Peyer's patch (tissue), 4 donors: ENCODE measurements around the gene IL12RB2. TPM values are rescaled to one million over a fixed set of nuclear protein-coding genes. Genes with fewer than 3 reads are reported as not detected.

Source experiments
- DNase-seq, 3 donors: peaks; one replicate each; pipeline ENCODE4 v3.0.0-alpha.2; 2017 to 2019
- H3K27ac ChIP-seq, 4 donors: fragments of 200-600 bp; sonication (generic); one replicate each; pipeline ENCODE4 v1.5.1; 2016 to 2019
- H3K27me3 ChIP-seq, 2 donors: fragments of 200-600 bp; sonication (generic); one replicate each; pipeline ENCODE4 v1.5.1; 2019
- H3K36me3 ChIP-seq, 3 donors: fragments of 200-600 bp; sonication (generic); one replicate each; pipeline ENCODE4 v1.5.1; 2016 to 2019
- H3K4me1 ChIP-seq, 4 donors: fragments of 200-600 bp; sonication (generic); one replicate each; pipeline ENCODE4 v1.5.1; 2016 to 2019
- H3K4me3 ChIP-seq, 4 donors: fragments of 200-600 bp; sonication (generic); 1 replicate in 3 of 4; 2 replicates in 1 of 4; pipeline ENCODE4 v1.5.1; 2016 to 2019; ENCODE audit warnings: mild to moderate bottlenecking in 1 of 4
- H3K9me3 ChIP-seq, 4 donors: fragments of 200-600 bp; sonication (generic); one replicate each; pipeline ENCODE4 v1.5.1; 2016 to 2019; ENCODE audit warnings: mild to moderate bottlenecking in 1 of 4
- CTCF ChIP-seq, 6 experiments: fragments of 450-650 bp in 4 of 6; fragments of 200-600 bp in 2 of 6; sonication (generic) in 1 of 6; IDR thresholded peaks; one replicate each; pipeline ENCODE4 v1.5.1; 2017 to 2019; ENCODE audit warnings: antibody characterized with exemption in 6 of 6, mild to moderate bottlenecking in 3 of 6, moderate library complexity in 1 of 6
- POLR2A ChIP-seq, 2 donors: fragments of 450-650 bp; IDR thresholded peaks; one replicate each; pipeline ENCODE4 v1.5.1; 2017; ENCODE audit warnings: antibody characterized with exemption in 2 of 2, mild to moderate bottlenecking in 2 of 2, moderate library complexity in 2 of 2
- total RNA-seq, 4 donors: library from RNA; depleted of rRNA; stranded (reverse); fragments of >200 nt; gene quantifications; one replicate each; pipeline ENCODE4 v1.1.0, GENCODE V29; 2016

IL12RB2 gene
- total RNA-seq, 4 donors from 2014 or later = 0.35 to 3.3 (median 1.8) TPM

- Histone ChIP-seq H3K4me3 (no peak overlapping the region), H3K27me3 (no peaks in the 10 kb centered on the region), H3K27ac (no peak overlapping the region), H3K36me3 (no peaks in the 10 kb centered on the region), H3K9me3 (no peaks in the 10 kb centered on the region), H3K4me1 (peaks cover 0 to 3% (median 0%) of the 10 kb centered on the region in 4 donors)
- TF ChIP-seq CTCF (IDR thresholded peaks at IDR 0.05) = no peak
- TF ChIP-seq POLR2A (IDR thresholded peaks at IDR 0.05) = no peak
- DNase-seq = no peak
Observed at GRCh38 chr1:67280696-67281095, 27.0 kb upstream of the IL12RB2 start.

GRCh38 chr1:67281244-67281643 lies 26.4 kb upstream of the IL12RB2 start:
- peaks cover 0 to 3% (median 0%) of the 10 kb centered on the region in 4 donors for H3K4me1 ChIP-seq
- no peak for DNase-seq
- H3K4me3 ChIP-seq = no peak overlapping the region
- no peaks in the 10 kb centered on the region for H3K27me3 ChIP-seq
- TF ChIP-seq CTCF (IDR thresholded peaks at IDR 0.05) (no peak), POLR2A (IDR thresholded peaks at IDR 0.05) (no peak)
- H3K9me3 ChIP-seq = no peaks in the 10 kb centered on the region
- H3K36me3 ChIP-seq = no peaks in the 10 kb centered on the region
- no peak overlapping the region for H3K27ac ChIP-seq

GRCh38 chr1:67285780-67286488 lies 21.7 kb upstream of the IL12RB2 start:
- no peak for DNase-seq
- no peaks in the 10 kb centered on the region for H3K27me3 ChIP-seq
- H3K4me3 ChIP-seq = no peak overlapping the region
- no peaks in the 10 kb centered on the region for H3K36me3 ChIP-seq
- H3K4me1 ChIP-seq = peaks cover 0 to 3% (median 0%) of the 10 kb centered on the region in 4 donors
- no peaks in the 10 kb centered on the region for H3K9me3 ChIP-seq
- TF ChIP-seq POLR2A (IDR thresholded peaks at IDR 0.05) (no peak), CTCF (IDR thresholded peaks at IDR 0.05) (no peak)
- no peak overlapping the region for H3K27ac ChIP-seq

- Histone ChIP-seq H3K9me3 (no peaks in the 10 kb centered on the region), H3K4me3 (no peak overlapping the region), H3K4me1 (no peaks in the 10 kb centered on the region), H3K36me3 (no peaks in the 10 kb centered on the region), H3K27ac (no peak overlapping the region), H3K27me3 (no peaks in the 10 kb centered on the region)
- DNase-seq = no peak
- TF ChIP-seq POLR2A (IDR thresholded peaks at IDR 0.05) (no peak), CTCF (IDR thresholded peaks at IDR 0.05) (no peak)
Observed at GRCh38 chr1:67290236-67290635, 17.4 kb upstream of the IL12RB2 start.

- DNase-seq = no peak
Observed at GRCh38 chr1:67294836-67295617, 12.6 kb upstream of the IL12RB2 start.

More at GRCh38 chr1:67294836-67295617, 12.6 kb upstream of the IL12RB2 start:
- no peaks in the 10 kb centered on the region for H3K36me3 ChIP-seq
- TF ChIP-seq CTCF (IDR thresholded peaks at IDR 0.05) (no peak), POLR2A (IDR thresholded peaks at IDR 0.05) (no peak)
- H3K4me3 ChIP-seq = no peak overlapping the region
- H3K9me3 ChIP-seq = no peaks in the 10 kb centered on the region
- H3K27ac ChIP-seq = no peak overlapping the region
- H3K27me3 ChIP-seq = no peaks in the 10 kb centered on the region
- H3K4me1 ChIP-seq = no peaks in the 10 kb centered on the region
